Endometrial microvascular endothelial cells (primary cell): Measurements from ENCODE around the gene CA12. TPM values are rescaled to one million over a fixed set of nuclear protein-coding genes. Genes with fewer than 3 reads are reported as not detected.
"Not testable (repeated sequence)": the region's sequence is repeated elsewhere in the genome, so short reads cannot be mapped to it uniquely, and the experiment has no call there.

Source experiments
- in situ Hi-C: cut with HindIII; loops from 2 replicates; pipeline ENCODE4 v1.10.0; 2017; ENCODE audit warnings: low sequenced_read_pairs, low pct_unique_long_range_greater_than_20kb; ENCODE audit errors: inconsistent ontology term
- total RNA-seq: library from RNA; depleted of rRNA; stranded (reverse); fragments of >200 nt; gene quantifications from one replicate; pipeline ENCODE4 v1.2.3, GENCODE V29; 2015; ENCODE audit errors: inconsistent ontology term

CA12 gene
- total RNA-seq, result 1.3 TPM

- in situ Hi-C loops, result no loop called here
Observed at GRCh38 chr15:63381301-63382204, at the start of gene CA12. CA12 (minus strand) TSS chr15:63381846; CDS start chr15:63381720, 126 bp downstream.

- in situ Hi-C loops, result no loop called here
Observed at GRCh38 chr15:63430766-63431451, 49.3 kb upstream of the CA12 start.

- in situ Hi-C loops, result no loop called here
Observed at GRCh38 chr15:63426552-63426951, 44.9 kb upstream of the CA12 start.

GRCh38 chr15:63425426-63425985 lies 43.9 kb upstream of the CA12 start:
- in situ Hi-C loops, result no loop called here

- in situ Hi-C loops, result no loop called here
Observed at GRCh38 chr15:63422891-63423590, 41.4 kb upstream of the CA12 start.

- in situ Hi-C loops, result no loop called here
Observed at GRCh38 chr15:63421433-63421832, 39.8 kb upstream of the CA12 start.

- in situ Hi-C loops, result no loop called here
Observed at GRCh38 chr15:63420333-63420747, 38.7 kb upstream of the CA12 start.

- in situ Hi-C loops, result no loop called here
Observed at GRCh38 chr15:63418811-63419210, 37.2 kb upstream of the CA12 start.

GRCh38 chr15:63417721-63418120 lies 36.1 kb upstream of the CA12 start:
- in situ Hi-C loops, result no loop called here

GRCh38 chr15:63417274-63417673 lies 35.6 kb upstream of the CA12 start:
- in situ Hi-C loops, result not testable (repeated sequence)

- in situ Hi-C loops, result no loop called here
Observed at GRCh38 chr15:63414474-63415120, 33.0 kb upstream of the CA12 start.

- in situ Hi-C loops, result no loop called here
Observed at GRCh38 chr15:63412551-63412950, 30.9 kb upstream of the CA12 start.

GRCh38 chr15:63411866-63412265 lies 30.2 kb upstream of the CA12 start:
- in situ Hi-C loops, result no loop called here

- in situ Hi-C loops, result no loop called here
Observed at GRCh38 chr15:63409179-63409578, 27.5 kb upstream of the CA12 start.

- in situ Hi-C loops, result no loop called here
Observed at GRCh38 chr15:63408524-63408923, 26.9 kb upstream of the CA12 start.

GRCh38 chr15:63407612-63408011 lies 26.0 kb upstream of the CA12 start:
- in situ Hi-C loops, result no loop called here

GRCh38 chr15:63405683-63406390 lies 24.2 kb upstream of the CA12 start:
- in situ Hi-C loops, result no loop called here

GRCh38 chr15:63405159-63405558 lies 23.5 kb upstream of the CA12 start:
- in situ Hi-C loops, result no loop called here
